Activated CD4-positive, alpha-beta T cell treated with anti-CD3 and anti-CD28 coated beads, Interleukin-2, amount 50 U/mL, for 48 hours (primary cell): ENCODE results near the gene TCF12.
"Not testable (repeated sequence)": the region's sequence is repeated elsewhere in the genome, so short reads cannot be mapped to it uniquely, and the experiment has no call there.

Experiments
- DNase-seq, 2 experiments: peaks; one replicate each; pipeline ENCODE4 v3.0.0-alpha.2; 2020

The TCF12 gene

GRCh38 chr15:56948764-56949101 is 30.3 kb downstream of the TCF12 start:
- DNase-seq = no peak

GRCh38 chr15:56950979-56951378 is 32.5 kb downstream of the TCF12 start:
- no peak for DNase-seq

- DNase-seq = no peak
Observed at GRCh38 chr15:56953790-56954189, 35.3 kb downstream of the TCF12 start.

GRCh38 chr15:56955011-56955410 is 36.6 kb downstream of the TCF12 start:
- DNase-seq = not testable (repeated sequence)

GRCh38 chr15:56956538-56956937 is 38.1 kb downstream of the TCF12 start:
- no peak for DNase-seq

GRCh38 chr15:56957812-56958406 is 39.5 kb downstream of the TCF12 start:
- DNase-seq = no peak

GRCh38 chr15:56959318-56959648 is 40.8 kb downstream of the TCF12 start:
- DNase-seq = no peak

- no peak for DNase-seq
Observed at GRCh38 chr15:56960116-56960515, 41.7 kb downstream of the TCF12 start.

- DNase-seq = no peak
Observed at GRCh38 chr15:56963126-56963525, 44.7 kb downstream of the TCF12 start.

- DNase-seq = no peak
Observed at GRCh38 chr15:56963710-56964109, 45.3 kb downstream of the TCF12 start.

GRCh38 chr15:56964182-56964581 is 45.7 kb downstream of the TCF12 start:
- no peak for DNase-seq

GRCh38 chr15:56965231-56966013 is 47.0 kb downstream of the TCF12 start:
- DNase-seq = no peak

- no peak for DNase-seq
Observed at GRCh38 chr15:56967336-56967735, 48.9 kb downstream of the TCF12 start.

GRCh38 chr15:56968256-56968655 is 49.8 kb downstream of the TCF12 start:
- DNase-seq = no peak

- no peak for DNase-seq
Observed at GRCh38 chr15:56968821-56969220, 50.4 kb downstream of the TCF12 start.

GRCh38 chr15:56969265-56969895 is 50.9 kb downstream of the TCF12 start:
- no peak for DNase-seq

- no peak for DNase-seq
Observed at GRCh38 chr15:56971571-56971970, 53.1 kb downstream of the TCF12 start.

GRCh38 chr15:56972016-56972415 is 53.6 kb downstream of the TCF12 start:
- no peak for DNase-seq

GRCh38 chr15:56972426-56972825 is 54.0 kb downstream of the TCF12 start:
- DNase-seq = no peak

- DNase-seq = no peak
Observed at GRCh38 chr15:56973463-56973862, 55.0 kb downstream of the TCF12 start.

GRCh38 chr15:56977232-56977631 is 58.8 kb downstream of the TCF12 start:
- DNase-seq = no peak

- no peak for DNase-seq
Observed at GRCh38 chr15:56978898-56979662, 60.6 kb downstream of the TCF12 start.

GRCh38 chr15:56980473-56980872 is 62.0 kb downstream of the TCF12 start:
- no peak for DNase-seq

GRCh38 chr15:56981160-56981559 is 62.7 kb downstream of the TCF12 start:
- DNase-seq = no peak
